IMR-90 (cell line): ENCODE measurements around the gene QSOX2. TPM values are rescaled to one million over a fixed set of nuclear protein-coding genes. Genes with fewer than 3 reads are reported as not detected.

Source experiments
- ATAC-seq: fragments of 200-7000 bp; cut with Tn5 transposase; 2 replicates; pipeline ENCODE4 v1.9.1; 2020; ENCODE audit warnings: low read depth, mild to moderate bottlenecking, moderate library complexity
- BruUV-seq: library from RNA; stranded (reverse); fragments of 400-500 nt; replicated peaks from 2 replicates; lab custom pipeline; 2021; lab: Mats Ljungman, UMichigan
- CTCF ChIA-PET: fragments of 300-600 bp; formaldehyde crosslinking; extraction: SDS; loops from one replicate; lab custom pipeline; 2021; ENCODE audit warnings: antibody characterized with exemption; lab: Yijun Ruan, JAX
- POLR2A ChIA-PET: fragments of 300-600 bp; sonication (Branson Sonifier 250); formaldehyde crosslinking; loops from one replicate; lab custom pipeline; 2022; ENCODE audit warnings: antibody characterized with exemption; ENCODE audit not compliant: unreplicated experiment; lab: Charles Lee
- DNase-seq: peaks from one replicate; pipeline ENCODE4 v3.0.0; 2013
- H2AFZ ChIP-seq: replicated peaks from 2 replicates; pipeline ENCODE3; 2013; ENCODE audit warnings: low read length, mild to moderate bottlenecking; ENCODE audit not compliant: poor library complexity
- H2AK5ac ChIP-seq: 2 replicates; pipeline ENCODE4 v1.6.1; 2013; ENCODE audit warnings: low read depth, low read length, inconsistent platforms
- H2AK9ac ChIP-seq: replicated peaks from 2 replicates; pipeline ENCODE3; 2013; ENCODE audit warnings: mild to moderate bottlenecking, low read depth, low read length, moderate library complexity; ENCODE audit not compliant: poor library complexity
- H2BK120ac ChIP-seq: 2 replicates; pipeline ENCODE4 v1.6.1; 2013; ENCODE audit warnings: low read depth, low read length, inconsistent platforms
- H2BK15ac ChIP-seq: 3 replicates; pipeline ENCODE4 v1.6.1; 2013; ENCODE audit warnings: low read depth, low read length, inconsistent platforms
- H2BK20ac ChIP-seq: 2 replicates; pipeline ENCODE4 v1.6.1; 2013; ENCODE audit warnings: low read depth, mild to moderate bottlenecking, inconsistent platforms, low read length, moderate library complexity
- H2BK5ac ChIP-seq: 2 replicates; pipeline ENCODE4 v1.6.1; 2013; ENCODE audit warnings: mild to moderate bottlenecking, low read depth, low read length, inconsistent platforms; ENCODE audit not compliant: poor library complexity, severe bottlenecking
- H3K14ac ChIP-seq: replicated peaks from 2 replicates; pipeline ENCODE4 v1.6.1; 2013; ENCODE audit warnings: low read depth, low read length, inconsistent platforms
- H3K18ac ChIP-seq: 2 replicates; pipeline ENCODE4 v1.6.1; 2013; ENCODE audit warnings: low read depth, low read length, control low read depth
- H3K23ac ChIP-seq: 2 replicates; pipeline ENCODE4 v1.6.1; 2013; ENCODE audit warnings: low read depth, low read length, inconsistent platforms
- H3K27ac ChIP-seq: 2 replicates; pipeline ENCODE4 v1.5.1; 2013; ENCODE audit warnings: mild to moderate bottlenecking, control low read depth, low read length; ENCODE audit not compliant: insufficient read depth
- H3K27me3 ChIP-seq: 2 replicates; pipeline ENCODE4 v1.6.1; 2013; ENCODE audit warnings: low read length; ENCODE audit not compliant: control insufficient read depth, insufficient read depth
- H3K36me3 ChIP-seq: 2 replicates; pipeline ENCODE4 v1.6.1; 2013; ENCODE audit warnings: low read length, mixed read lengths; ENCODE audit not compliant: control insufficient read depth, insufficient read depth
- H3K4ac ChIP-seq: 2 replicates; pipeline ENCODE4 v1.6.1; 2013; ENCODE audit warnings: low read depth, low read length, inconsistent platforms
- H3K4me1 ChIP-seq: 2 replicates; pipeline ENCODE4 v1.6.1; 2013; ENCODE audit warnings: low read length, mixed read lengths; ENCODE audit not compliant: control insufficient read depth, insufficient read depth
- H3K4me2 ChIP-seq: 2 replicates; pipeline ENCODE4 v1.6.1; 2013; ENCODE audit warnings: low read depth, mild to moderate bottlenecking, control low read depth, low read length, moderate library complexity
- H3K4me3 ChIP-seq: 2 replicates; pipeline ENCODE4 v1.5.1; 2013; ENCODE audit warnings: low read depth, mild to moderate bottlenecking, control low read depth, low read length, moderate library complexity; ENCODE audit not compliant: insufficient read depth
- H3K56ac ChIP-seq: 2 replicates; pipeline ENCODE4 v1.6.1; 2013; ENCODE audit warnings: low read length, inconsistent platforms; ENCODE audit not compliant: insufficient read depth; ENCODE audit errors: extremely low read depth
- H3K79me1 ChIP-seq, 2 experiments: 2 replicates each; pipeline ENCODE4 v1.6.1; 2013; ENCODE audit warnings: low read length in 2 of 2, inconsistent platforms in 1 of 2, low read depth in 1 of 2
- H3K9ac ChIP-seq: 2 replicates; pipeline ENCODE4 v1.6.1; 2013; ENCODE audit warnings: low read depth, low read length, control low read depth
- H3K9me1 ChIP-seq: 2 replicates; pipeline ENCODE4 v1.6.1; 2013; ENCODE audit warnings: low read length, inconsistent platforms; ENCODE audit not compliant: insufficient read depth
- H3K9me3 ChIP-seq: 2 replicates; pipeline ENCODE4 v1.6.1; 2013; ENCODE audit warnings: low read length; ENCODE audit not compliant: control insufficient read depth, insufficient read depth
- H4K20me1 ChIP-seq: 2 replicates; pipeline ENCODE4 v1.6.1; 2013; ENCODE audit warnings: low read length, inconsistent platforms; ENCODE audit not compliant: insufficient read depth
- H4K5ac ChIP-seq: 2 replicates; pipeline ENCODE4 v1.6.1; 2013; ENCODE audit warnings: mild to moderate bottlenecking, low read depth, low read length, control low read depth
- H4K8ac ChIP-seq, 2 experiments: 2 replicates each; pipeline ENCODE4 v1.6.1; 2013; ENCODE audit warnings: low read depth in 2 of 2, low read length in 2 of 2, control low read depth in 1 of 2, inconsistent platforms in 1 of 2
- H4K91ac ChIP-seq: 2 replicates; pipeline ENCODE4 v1.6.1; 2013; ENCODE audit warnings: low read depth, low read length, inconsistent platforms; ENCODE audit not compliant: insufficient read depth
- BHLHE40 ChIP-seq: fragments of 150-350 bp; IDR thresholded peaks from 2 replicates; pipeline ENCODE4 v1.6.1; 2016; ENCODE audit warnings: mild to moderate bottlenecking, low read depth, low read length
- CHD1 ChIP-seq: IDR thresholded peaks from 2 replicates; pipeline ENCODE4 v1.6.1; 2012; ENCODE audit warnings: low read depth, low read length, improper control_type of control experiment
- MAFK ChIP-seq: IDR thresholded peaks from 2 replicates; pipeline ENCODE4 v1.6.1; 2012; ENCODE audit warnings: low read depth, low read length, improper control_type of control experiment
- POLR2A ChIP-seq: IDR thresholded peaks from 2 replicates; pipeline ENCODE4 v1.6.1; 2012; ENCODE audit warnings: mild to moderate bottlenecking, low read depth, low read length
- RCOR1 ChIP-seq: IDR thresholded peaks from 2 replicates; pipeline ENCODE4 v1.6.1; 2012; ENCODE audit warnings: mild to moderate bottlenecking, low read length, improper control_type of control experiment; ENCODE audit not compliant: insufficient replicate concordance
- WGBS, 2 experiments: methylation state at CpG; one replicate each; pipeline versions ENCODE4 v1.1.5 to v1.1.7; 2013; ENCODE audit warnings: missing lambda C conversion rate in 2 of 2; ENCODE audit not compliant: insufficient read length in 1 of 2; ENCODE audit errors: extremely low coverage in 2 of 2; 5-methylcytosine and 5-hydroxymethylcytosine counted together
- dilution Hi-C: fragments of 300-500 bp; cut with HindIII; formaldehyde crosslinking; loops from one replicate; pipeline ENCODE4 v1.14.3; 2018; ENCODE audit warnings: low sequenced_read_pairs; ENCODE audit not compliant: unreplicated experiment
- in situ Hi-C: fragments of 300-500 bp; cut with MboI; formaldehyde crosslinking; loops from 3 replicates; pipeline ENCODE4 v1.14.3; 2019; ENCODE audit warnings: low sequenced_read_pairs, inconsistent platforms, mixed read lengths
- intact Hi-C: fragments of 100-400 bp; cut with micrococcal nuclease; formaldehyde crosslinking; loops from 2 replicates; pipeline ENCODE4 v1.10.0; 2022
- polyA plus RNA-seq, 3 experiments: library from polyadenylated mRNA; depleted of rRNA; stranded (reverse); fragments of >200 nt; gene quantifications; 2 replicates each; pipeline ENCODE4 v1.2.3, GENCODE V29; 2012; ENCODE audit warnings: low replicate concordance in 1 of 3
- total RNA-seq: library from RNA; depleted of rRNA; stranded (reverse); fragments of >200 nt; gene quantifications from 2 replicates; pipeline ENCODE4 v1.2.3, GENCODE V29; 2012
- TF ChIP-seq, protein P1 (sequence below): conservative IDR thresholded peaks from 2 replicates; pipeline ENCODE4 v1.5.1; 2012; ENCODE audit warnings: mild to moderate bottlenecking, low read depth, low read length, improper control_type of control experiment

The QSOX2 gene
- total and polyA plus RNA-seq, 2 of the 4 experiments (the other 2 are of a cell fraction): 5.9 to 12.9 TPM

DNA sequence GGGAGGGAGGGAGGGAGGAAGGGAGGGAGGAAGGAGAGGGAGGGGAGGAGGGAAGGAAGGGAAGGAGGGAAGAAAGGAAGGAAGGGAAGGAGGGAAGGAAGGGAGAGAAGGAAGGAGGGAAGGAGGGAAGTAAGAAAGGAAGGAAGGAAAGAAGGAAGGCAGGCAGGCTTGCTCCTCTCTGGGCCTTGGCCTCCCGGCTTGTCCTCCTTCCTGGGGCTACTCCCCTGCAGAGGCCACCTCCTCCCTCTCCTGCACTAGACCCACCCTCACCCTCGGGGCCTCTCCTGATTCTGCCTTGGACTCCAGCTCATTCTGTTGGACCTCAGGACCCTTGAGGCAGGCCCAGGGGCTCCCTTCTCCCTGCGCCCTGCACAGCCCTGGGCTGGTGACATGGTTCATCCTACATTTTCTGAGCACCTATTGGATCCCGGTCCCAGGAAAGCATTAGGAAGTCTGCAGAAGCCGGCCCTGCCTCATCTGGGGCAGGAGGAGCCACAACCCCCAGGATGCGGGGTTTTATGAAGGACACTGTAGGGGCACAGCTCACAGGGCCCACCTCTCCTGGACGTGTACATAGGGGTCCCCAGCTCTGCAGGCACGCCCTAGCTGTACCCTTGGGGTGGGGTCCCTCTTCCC is 63.7 kb downstream of the QSOX2 start:
- H3K9me1 ChIP-seq: no peaks in the 10 kb centered on the region
- no peak overlapping the region for H4K91ac ChIP-seq
- ChIA-PET POLR2A (no interaction called here), CTCF (no interaction called here)
- peaks cover 63% of the 10 kb centered on the region for H3K27me3 ChIP-seq
- DNase-seq (no peak), ATAC-seq (no peak)
- in situ Hi-C loops (no loop called here), intact Hi-C loops (no loop called here), dilution Hi-C loops (no loop called here)
- H2BK20ac ChIP-seq: no peak overlapping the region
- H3K4me1 ChIP-seq: no peaks in the 10 kb centered on the region
- no peaks in the 10 kb centered on the region for H3K36me3 ChIP-seq
- no peak overlapping the region for H2AK9ac ChIP-seq
- no peak overlapping the region for H2BK15ac ChIP-seq
- no peak overlapping the region for H2BK120ac ChIP-seq
- no peak overlapping the region for H3K56ac ChIP-seq
- H3K14ac ChIP-seq: no peak overlapping the region
- no peak overlapping the region for H2BK5ac ChIP-seq
- H3K79me1 ChIP-seq: no peaks in the 10 kb centered on the region
- no peak overlapping the region for H3K18ac ChIP-seq
- no peak overlapping the region for H2AK5ac ChIP-seq
- H3K9ac ChIP-seq: no peak overlapping the region
- H3K4me2 ChIP-seq: no peak overlapping the region
- H3K4ac ChIP-seq: no peak overlapping the region
- no peak overlapping the region for H2AFZ ChIP-seq
- BruUV-seq: no TSS peak
- WGBS, 2 experiments: 43% methylated on average over 5 of the region's 8 CpGs; no CpG with 5 or more reads in 1 of the 2 experiments
- no peak overlapping the region for H3K4me3 ChIP-seq
- H3K27ac ChIP-seq: no peak overlapping the region
- no peak overlapping the region for H4K5ac ChIP-seq
- no peak for TF ChIP-seq RCOR1
- TF ChIP-seq CHD1: no peak
- no peak for TF ChIP-seq BHLHE40
- TF ChIP-seq POLR2A: no peak
- TF ChIP-seq MAFK: no peak
- TF ChIP-seq, protein P1, sequence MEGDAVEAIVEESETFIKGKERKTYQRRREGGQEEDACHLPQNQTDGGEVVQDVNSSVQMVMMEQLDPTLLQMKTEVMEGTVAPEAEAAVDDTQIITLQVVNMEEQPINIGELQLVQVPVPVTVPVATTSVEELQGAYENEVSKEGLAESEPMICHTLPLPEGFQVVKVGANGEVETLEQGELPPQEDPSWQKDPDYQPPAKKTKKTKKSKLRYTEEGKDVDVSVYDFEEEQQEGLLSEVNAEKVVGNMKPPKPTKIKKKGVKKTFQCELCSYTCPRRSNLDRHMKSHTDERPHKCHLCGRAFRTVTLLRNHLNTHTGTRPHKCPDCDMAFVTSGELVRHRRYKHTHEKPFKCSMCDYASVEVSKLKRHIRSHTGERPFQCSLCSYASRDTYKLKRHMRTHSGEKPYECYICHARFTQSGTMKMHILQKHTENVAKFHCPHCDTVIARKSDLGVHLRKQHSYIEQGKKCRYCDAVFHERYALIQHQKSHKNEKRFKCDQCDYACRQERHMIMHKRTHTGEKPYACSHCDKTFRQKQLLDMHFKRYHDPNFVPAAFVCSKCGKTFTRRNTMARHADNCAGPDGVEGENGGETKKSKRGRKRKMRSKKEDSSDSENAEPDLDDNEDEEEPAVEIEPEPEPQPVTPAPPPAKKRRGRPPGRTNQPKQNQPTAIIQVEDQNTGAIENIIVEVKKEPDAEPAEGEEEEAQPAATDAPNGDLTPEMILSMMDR: no peak
- H4K8ac ChIP-seq: no peak overlapping the region
- no peak overlapping the region for H3K23ac ChIP-seq
- H4K20me1 ChIP-seq: no peaks in the 10 kb centered on the region
- no peaks in the 10 kb centered on the region for H3K9me3 ChIP-seq
